Measurements from ENCODE around the gene FAHD2B. TPM values are rescaled to one million over a fixed set of nuclear protein-coding genes. Genes with fewer than 3 reads are reported as not detected.

The FAHD2B gene
- total and polyA plus RNA-seq, 5 donors from 2014 or later = 12.9 to 22.9 (median 20.0) TPM

Other genes starting within 250 kb of the FAHD2B start
- 31.9 TPM for gene ANKRD39, start 236.9 kb downstream of the FAHD2B start, total RNA-seq
- 10 to 100 TPM; 30.2 to 44.4 (median 37.6) TPM for gene ANKRD39, start 236.9 kb downstream of the FAHD2B start, polyA plus RNA-seq
- gene SEMA4C, start 224.8 kb downstream of the FAHD2B start, total RNA-seq = 23.3 TPM
- 1 to 10 TPM; 1.3 to 3.1 (median 2.2) TPM for gene SEMA4C, start 224.8 kb downstream of the FAHD2B start, polyA plus RNA-seq
- gene FAM178B, start 108.3 kb downstream of the FAHD2B start, total RNA-seq = not detected
- gene FAM178B, start 108.3 kb downstream of the FAHD2B start, polyA plus RNA-seq = under 1 TPM in 2 of 4 donors, not detected in 2; 0.06 to 0.59 TPM
- gene ANKRD36, start 18.3 kb upstream of the FAHD2B start, total RNA-seq = 85.2 TPM
- gene ANKRD36, start 18.3 kb upstream of the FAHD2B start, polyA plus RNA-seq = 1 to 10 TPM; 5.1 to 9.2 (median 7.8) TPM

Data from CD4-positive, CD25-positive, alpha-beta regulatory T cell (primary cell).